ENCODE measurements around the gene BATF3.

DNA sequence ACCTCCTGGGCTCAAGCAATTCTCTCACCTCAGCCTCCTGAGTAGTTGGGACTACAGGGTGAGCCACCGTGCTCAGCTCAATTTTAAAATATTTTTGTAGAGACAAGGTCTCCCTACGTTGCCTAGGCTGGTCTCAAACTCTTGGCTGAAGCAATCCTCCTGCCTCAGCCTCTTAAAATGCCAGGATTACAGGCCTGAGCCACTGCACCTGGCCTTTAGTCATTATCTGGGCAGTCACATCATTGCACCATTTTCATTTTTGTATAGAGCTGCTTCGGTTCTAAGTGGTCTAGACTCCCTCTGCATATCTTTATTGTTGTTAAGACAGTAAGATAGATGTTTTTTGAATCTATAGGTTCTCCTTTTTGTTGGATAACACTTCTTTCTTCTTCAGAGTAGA is 51.2 kb downstream of the BATF3 start:
- TF ChIP-seq, protein P1, sequence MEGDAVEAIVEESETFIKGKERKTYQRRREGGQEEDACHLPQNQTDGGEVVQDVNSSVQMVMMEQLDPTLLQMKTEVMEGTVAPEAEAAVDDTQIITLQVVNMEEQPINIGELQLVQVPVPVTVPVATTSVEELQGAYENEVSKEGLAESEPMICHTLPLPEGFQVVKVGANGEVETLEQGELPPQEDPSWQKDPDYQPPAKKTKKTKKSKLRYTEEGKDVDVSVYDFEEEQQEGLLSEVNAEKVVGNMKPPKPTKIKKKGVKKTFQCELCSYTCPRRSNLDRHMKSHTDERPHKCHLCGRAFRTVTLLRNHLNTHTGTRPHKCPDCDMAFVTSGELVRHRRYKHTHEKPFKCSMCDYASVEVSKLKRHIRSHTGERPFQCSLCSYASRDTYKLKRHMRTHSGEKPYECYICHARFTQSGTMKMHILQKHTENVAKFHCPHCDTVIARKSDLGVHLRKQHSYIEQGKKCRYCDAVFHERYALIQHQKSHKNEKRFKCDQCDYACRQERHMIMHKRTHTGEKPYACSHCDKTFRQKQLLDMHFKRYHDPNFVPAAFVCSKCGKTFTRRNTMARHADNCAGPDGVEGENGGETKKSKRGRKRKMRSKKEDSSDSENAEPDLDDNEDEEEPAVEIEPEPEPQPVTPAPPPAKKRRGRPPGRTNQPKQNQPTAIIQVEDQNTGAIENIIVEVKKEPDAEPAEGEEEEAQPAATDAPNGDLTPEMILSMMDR (IDR thresholded peaks at IDR 0.05 in 4 of 5, conservative IDR thresholded peaks at IDR 0.05 in 1 of 5), result no peak
- no peak for TF ChIP-seq POLR2A (IDR thresholded peaks at IDR 0.05)

All from gastrocnemius medialis (tissue), 4 donors.